CD4-positive, alpha-beta T cell treated with Interleukin-17A for 1 hour (primary cell): Measurements from ENCODE around the gene MYBPC2.
"Not testable (repeated sequence)": the region's sequence is repeated elsewhere in the genome, so short reads cannot be mapped to it uniquely, and the experiment has no call there.

Experiments used
- DNase-seq: peaks from one replicate; pipeline ENCODE4 v3.0.0-alpha.2; 2020

Gene MYBPC2

GRCh38 chr19:50428772-50429463 lies 3.8 kb upstream of the MYBPC2 start:
- no peak for DNase-seq

GRCh38 chr19:50430888-50431342 lies 1.8 kb upstream of the MYBPC2 start:
- DNase-seq = no peak

- DNase-seq = peak; percentile 92
Observed at GRCh38 chr19:50431343-50432220, 1.1 kb upstream of the MYBPC2 start.

GRCh38 chr19:50433201-50434180 lies 799 bp downstream of the MYBPC2 start:
- DNase-seq = no peak

- no peak for DNase-seq
Observed at GRCh38 chr19:50434525-50434924, 1.8 kb downstream of the MYBPC2 start.

- DNase-seq = no peak
Observed at GRCh38 chr19:50435221-50435620, 2.5 kb downstream of the MYBPC2 start.

GRCh38 chr19:50435627-50436026 lies 2.9 kb downstream of the MYBPC2 start:
- no peak for DNase-seq

- DNase-seq = no peak
Observed at GRCh38 chr19:50437862-50438449, 5.3 kb downstream of the MYBPC2 start.

GRCh38 chr19:50439130-50439529 lies 6.4 kb downstream of the MYBPC2 start:
- DNase-seq = not testable (repeated sequence)

- no peak for DNase-seq
Observed at GRCh38 chr19:50444059-50444458, 11.4 kb downstream of the MYBPC2 start.

- no peak for DNase-seq
Observed at GRCh38 chr19:50447053-50447452, 14.4 kb downstream of the MYBPC2 start.

GRCh38 chr19:50447750-50448149 lies 15.1 kb downstream of the MYBPC2 start:
- no peak for DNase-seq

GRCh38 chr19:50449236-50449899 lies 16.7 kb downstream of the MYBPC2 start:
- no peak for DNase-seq

- DNase-seq = no peak
Observed at GRCh38 chr19:50450369-50451222, 17.9 kb downstream of the MYBPC2 start.

- DNase-seq = no peak
Observed at GRCh38 chr19:50451223-50451534, 18.5 kb downstream of the MYBPC2 start.

GRCh38 chr19:50453243-50453642 lies 20.6 kb downstream of the MYBPC2 start:
- no peak for DNase-seq

GRCh38 chr19:50455992-50456391 lies 23.3 kb downstream of the MYBPC2 start:
- DNase-seq = no peak

- DNase-seq = no peak
Observed at GRCh38 chr19:50457300-50457699, 24.6 kb downstream of the MYBPC2 start.

- DNase-seq = no peak
Observed at GRCh38 chr19:50458396-50459066, 25.8 kb downstream of the MYBPC2 start.

- no peak for DNase-seq
Observed at GRCh38 chr19:50459067-50459456, 26.4 kb downstream of the MYBPC2 start.

GRCh38 chr19:50459638-50460037 lies 26.9 kb downstream of the MYBPC2 start:
- DNase-seq = no peak
